K562 (cell line): Measurements from ENCODE around the gene RERE. TPM values are rescaled to one million over a fixed set of nuclear protein-coding genes. Genes with fewer than 3 reads are reported as not detected.

Experiments used
- ATAC-seq: fragments of 200-7000 bp; cut with Tn5 transposase; 3 replicates; pipeline ENCODE4 v1.9.1; 2020; ENCODE audit warnings: moderate library complexity
- BruUV-seq: library from RNA; stranded (reverse); fragments of 400-500 nt; replicated peaks from 2 replicates; lab custom pipeline; 2021; lab: Mats Ljungman, UMichigan
- CTCF ChIA-PET: fragments of 300-600 bp; formaldehyde crosslinking; extraction: SDS; loops from one replicate; lab custom pipeline; 2021; ENCODE audit warnings: low intra/inter-chr PET ratio; lab: Yijun Ruan, JAX
- POLR2A ChIA-PET: fragments of 300-600, 350-650 bp; sonication (Branson Sonifier 250); formaldehyde crosslinking; extraction: SDS; loops from one replicate; lab custom pipeline; 2021; ENCODE audit warnings: antibody characterized with exemption, inconsistent platforms; lab: Yijun Ruan, JAX
- DNase-seq, 4 experiments: peaks; one replicate each; pipeline versions ENCODE4 v3.0.0 to v3.0.0-alpha.2; 2011 to 2018; ENCODE audit warnings: low spot score in 3 of 4, mixed read lengths in 3 of 4; ENCODE audit errors: extremely low read depth in 1 of 4
- FAIRE-seq: peaks from 2 replicates; lab custom pipeline; 2011; peaks lifted over from hg19 to GRCh38; lab: Jason Lieb, UNC
- H2AFZ ChIP-seq: 2 replicates; pipeline ENCODE4 v1.6.0; 2011; ENCODE audit warnings: low read depth, low read length, control low read depth, inconsistent platforms
- H3K27ac ChIP-seq: fragments of 200-600 bp; 3 replicates; pipeline ENCODE4 v1.8.0; 2011; ENCODE audit warnings: low read depth, mild to moderate bottlenecking, control low read depth, inconsistent platforms, low read length, moderate library complexity, mixed read lengths; ENCODE audit errors: extremely low read depth
- H3K27me3 ChIP-seq, 2 experiments: fragments of 300-600 bp in 1 of 2; 2 replicates in 1 of 2; 3 replicates in 1 of 2; pipeline versions ENCODE4 v1.6.0 to v1.8.0; 2011; ENCODE audit warnings: inconsistent platforms in 2 of 2, low read length in 2 of 2, mild to moderate bottlenecking in 1 of 2, mixed read lengths in 1 of 2, moderate library complexity in 1 of 2; ENCODE audit not compliant: control insufficient read depth in 2 of 2, insufficient read depth in 2 of 2
- H3K36me3 ChIP-seq: fragments of 300-600 bp; 3 replicates; pipeline ENCODE4 v1.8.0; 2011; ENCODE audit warnings: mild to moderate bottlenecking, low read length, inconsistent platforms; ENCODE audit not compliant: control insufficient read depth, insufficient read depth
- H3K4me1 ChIP-seq, 2 experiments: fragments of 200-600 bp in 1 of 2; replicated peaks in 1 of 2; 2 replicates in 1 of 2; 3 replicates in 1 of 2; pipeline versions ENCODE4 v1.5.1 to v1.8.0; 2011; ENCODE audit warnings: inconsistent platforms in 2 of 2, low read length in 2 of 2, mild to moderate bottlenecking in 1 of 2, mixed read lengths in 1 of 2, moderate library complexity in 1 of 2; ENCODE audit not compliant: control insufficient read depth in 2 of 2, insufficient read depth in 2 of 2
- H3K4me2 ChIP-seq: 2 replicates; pipeline ENCODE4 v1.6.1; 2011; ENCODE audit warnings: low read length, control low read depth, inconsistent platforms, mixed read lengths; ENCODE audit not compliant: insufficient read depth
- H3K4me3 ChIP-seq: fragments of 200-600 bp; sonication (generic), shearing (Covaris generic); 2 replicates; pipeline ENCODE4 v1.5.1; 2016; ENCODE audit warnings: control low read depth, inconsistent platforms
- H3K79me2 ChIP-seq: fragments of 200-600 bp; 3 replicates; pipeline ENCODE4 v1.8.0; 2011; ENCODE audit warnings: low read length, inconsistent platforms; ENCODE audit not compliant: control insufficient read depth, insufficient read depth
- H3K9ac ChIP-seq, 2 experiments: 2 replicates each; pipeline versions ENCODE4 v1.6.0 to v1.6.1; 2011; ENCODE audit warnings: low read depth in 2 of 2, low read length in 2 of 2, control low read depth in 1 of 2, inconsistent platforms in 1 of 2, mild to moderate bottlenecking in 1 of 2, mixed read lengths in 1 of 2; ENCODE audit not compliant: insufficient read depth in 1 of 2
- H3K9me1 ChIP-seq: one replicate; pipeline ENCODE4 v1.6.0; 2011; ENCODE audit warnings: inconsistent platforms, mild to moderate bottlenecking, low read length, moderate library complexity; ENCODE audit not compliant: control insufficient read depth, insufficient read depth
- H3K9me3 ChIP-seq: replicated peaks from 2 replicates; pipeline ENCODE4 v1.5.1; 2011; ENCODE audit warnings: low read depth, low read length, inconsistent platforms; ENCODE audit not compliant: control insufficient read depth, insufficient read depth
- H4K20me1 ChIP-seq: replicated peaks from 2 replicates; pipeline ENCODE4 v1.6.1; 2011; ENCODE audit warnings: low read length, inconsistent platforms, mixed read lengths; ENCODE audit not compliant: control insufficient read depth, insufficient read depth
- EP400 ChIP-seq: fragments of 450-650 bp; IDR thresholded peaks from 2 replicates; pipeline ENCODE4 v1.6.1; 2017; ENCODE audit warnings: antibody characterized with exemption, mild to moderate bottlenecking, moderate library complexity
- ETV6 ChIP-seq, 3 experiments: fragments of 150-350 bp in 1 of 3; sonication (generic) in 1 of 3; formaldehyde crosslinking in 1 of 3; IDR thresholded peaks; 2 replicates each; pipeline versions ENCODE4 v1.6.1 to v1.8.0; 2014 to 2022; ENCODE audit warnings: borderline replicate concordance in 2 of 3, low read depth in 2 of 3, antibody characterized with exemption in 1 of 3, low read length in 1 of 3, mild to moderate bottlenecking in 1 of 3, missing genetic modification reagents in 1 of 3
- HIVEP1 ChIP-seq: fragments of 250-450 bp; sonication (Bioruptor Pico); IDR thresholded peaks from 2 replicates; pipeline ENCODE4 v1.4.0; 2020; ENCODE audit warnings: mild to moderate bottlenecking
- NFYB ChIP-seq: IDR thresholded peaks from 2 replicates; pipeline ENCODE4 v1.6.1; 2011; ENCODE audit warnings: mild to moderate bottlenecking, moderate library complexity; ENCODE audit not compliant: insufficient read length; ENCODE audit errors: extremely low read depth
- NONO ChIP-seq, 2 experiments: fragments of 200-400 bp in 1 of 2; fragments of 450-650 bp in 1 of 2; formaldehyde crosslinking in 1 of 2; IDR thresholded peaks; 2 replicates each; pipeline ENCODE4 v1.6.1; 2017; ENCODE audit warnings: low read depth in 2 of 2, mild to moderate bottlenecking in 2 of 2, moderate library complexity in 2 of 2, low read length in 1 of 2
- PHF20 ChIP-seq: fragments of 450-650 bp; IDR thresholded peaks from 2 replicates; pipeline ENCODE4 v1.6.1; 2018; ENCODE audit not compliant: partially characterized antibody
- SIN3A ChIP-seq, 2 experiments: fragments of 150-350 bp in 1 of 2; IDR thresholded peaks; 2 replicates each; pipeline ENCODE4 v1.6.1; 2011 to 2016; ENCODE audit warnings: borderline replicate concordance in 2 of 2, low read depth in 2 of 2, low read length in 2 of 2, mild to moderate bottlenecking in 2 of 2, moderate library complexity in 2 of 2; ENCODE audit not compliant: control insufficient read depth in 1 of 2
- SP2 ChIP-seq: IDR thresholded peaks from 2 replicates; pipeline ENCODE4 v1.6.1; 2011; ENCODE audit warnings: mild to moderate bottlenecking, low read depth, low read length, moderate library complexity; ENCODE audit not compliant: poor library complexity, severe bottlenecking; ENCODE audit errors: extremely low read depth
- SRF ChIP-seq, 2 experiments: fragments of 250-450, 450-650 bp in 1 of 2; sonication (Bioruptor Pico) in 1 of 2; sonication (generic) in 1 of 2; formaldehyde crosslinking; IDR thresholded peaks; 2 replicates each; pipeline versions ENCODE4 v1.5.0 to v1.5.1; 2020 to 2022; ENCODE audit warnings: mild to moderate bottlenecking in 1 of 2, missing genetic modification reagents in 1 of 2
- ZBED1 ChIP-seq: IDR thresholded peaks from 2 replicates; pipeline ENCODE4 v1.6.1; 2014
- ZNF121 ChIP-seq: sonication (generic); formaldehyde crosslinking; conservative IDR thresholded peaks from 2 replicates; pipeline ENCODE4 v1.8.0; 2022; ENCODE audit warnings: missing genetic modification reagents
- ZNF79 ChIP-seq: fragments of 250-450 bp; sonication (Bioruptor Pico); IDR thresholded peaks from 2 replicates; pipeline ENCODE4 v1.4.0; 2020; ENCODE audit warnings: low read depth, mild to moderate bottlenecking, moderate library complexity
- WGBS: fragments of 100-300 bp; shearing (Covaris generic); methylation state at CpG from one replicate; pipeline ENCODE4 v1.1.6; 2016; ENCODE audit warnings: low coverage, mixed read lengths; ENCODE audit not compliant: insufficient coverage; ENCODE audit errors: missing lambda C conversion rate; 5-methylcytosine and 5-hydroxymethylcytosine counted together
- in situ Hi-C: fragments of 300-500 bp; cut with MboI; formaldehyde crosslinking; loops from 4 replicates; pipeline ENCODE4 v1.15.0; 2018; ENCODE audit warnings: inconsistent platforms, mixed read lengths
- intact Hi-C: fragments of 100-400 bp; cut with micrococcal nuclease; formaldehyde crosslinking; loops from 2 replicates; pipeline ENCODE4 v1.14.2; 2022
- polyA plus RNA-seq, 8 experiments: library from polyadenylated mRNA; depleted of rRNA in 4 of 8; stranded (reverse) in 5 of 8; unstranded in 3 of 8; fragments of >200 nt; fragmentation: Nextera tagmentation in 2 of 8; fragmentation: Illumina TruSeq in 1 of 8; extraction: Ambion mirVana in 2 of 8; extraction: Trizol in 1 of 8; gene quantifications; 2 replicates each; pipeline versions ENCODE4 v1.2.1 to v1.2.3, GENCODE V29; 2011 to 2014; ENCODE audit warnings: inconsistent platforms in 1 of 8, missing spikeins in 1 of 8
- total RNA-seq, 7 experiments: library from RNA; depleted of rRNA in 6 of 7; stranded (reverse); fragments of >200 nt in 6 of 7; fragmentation: Illumina TruSeq in 2 of 7; extraction: Trizol in 2 of 7; gene quantifications; 2 replicates each; pipeline versions ENCODE4 v1.2.1 to v1.2.3, GENCODE V29; 2011 to 2021; ENCODE audit warnings: low replicate concordance in 1 of 7
- TF ChIP-seq, protein P1 (sequence below): sonication (generic); formaldehyde crosslinking; IDR thresholded peaks from 2 replicates; pipeline ENCODE4 v1.8.0; 2022; ENCODE audit warnings: mild to moderate bottlenecking, missing genetic modification reagents
- TF ChIP-seq, protein P2 (sequence below): IDR thresholded peaks from 2 replicates; pipeline ENCODE4 v1.6.1; 2014; ENCODE audit warnings: antibody characterized with exemption
- TF ChIP-seq, protein P3 (sequence below): fragments of 450-650 bp; formaldehyde crosslinking; IDR thresholded peaks from 2 replicates; pipeline ENCODE4 v1.4.0; 2020; ENCODE audit warnings: mild to moderate bottlenecking

The RERE gene
- total and polyA plus RNA-seq, 9 of the 15 experiments (the other 6 are each of a cell fraction or from before 2014, with no cell fraction given) = 3.0 to 51.5 (median 13.4) TPM

DNA sequence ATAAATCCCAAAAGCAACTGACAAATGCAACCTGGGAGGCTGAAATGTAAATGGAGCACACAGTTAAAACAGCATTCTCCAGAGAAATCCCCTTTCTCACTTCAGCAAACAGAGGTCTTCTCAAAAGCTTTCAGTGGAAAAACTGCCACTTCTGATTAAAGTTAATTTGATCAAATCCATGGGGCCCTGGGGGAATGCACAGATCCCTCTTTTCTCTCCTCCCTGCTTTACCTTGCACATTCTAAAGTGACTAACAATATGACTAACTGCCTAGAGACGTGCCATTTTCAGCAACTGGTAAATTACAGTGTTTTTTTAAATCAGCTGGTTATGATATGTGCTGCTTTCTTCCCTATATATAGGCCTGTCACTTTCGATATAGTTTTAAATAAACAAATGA lies 142.5 kb downstream of the RERE start:
- DNase-seq (no peak), ATAC-seq (no peak), FAIRE-seq (no peak)
- no peaks in the 10 kb centered on the region for H3K27me3 ChIP-seq
- ChIA-PET POLR2A (interaction anchor here (1.0 to 1.2 kb wide), 2 partner anchors 26 to 32 kb away, joined by 3 read pairs; no protein-coding TSS in a partner anchor), CTCF (no interaction called here)
- H3K9ac ChIP-seq = no peak overlapping the region
- H3K79me2 ChIP-seq = peaks cover 70% of the 10 kb centered on the region
- no peak overlapping the region for H3K4me3 ChIP-seq
- TF ChIP-seq SRF (CRISPR knock-in tag; IDR thresholded peaks at IDR 0.05) (no peak), NONO (IDR thresholded peaks at IDR 0.05; ENCODE audit: low read depth in 2 of 2, low read length in 1 of 2) (no peak), NFYB (no peak), ZBED1 (no peak), ZNF121 (no peak), ETV6 (IDR thresholded peaks at IDR 0.05; ENCODE audit: borderline replicate concordance in 1 of 2, low read depth in 2 of 2, low read length in 1 of 2) (no peak), ETV6 (CRISPR knock-in tag; IDR thresholded peaks at IDR 0.05; ENCODE audit: borderline replicate concordance) (no peak), ZNF79 (CRISPR knock-in tag) (no peak), SIN3A (IDR thresholded peaks at IDR 0.05; ENCODE audit: borderline replicate concordance in 2 of 2, control insufficient read depth in 1 of 2, low read depth in 2 of 2, low read length in 2 of 2) (no peak), EP400 (no peak), SP2 (no peak), HIVEP1 (no peak), PHF20 (no peak)
- TF ChIP-seq, protein P1, sequence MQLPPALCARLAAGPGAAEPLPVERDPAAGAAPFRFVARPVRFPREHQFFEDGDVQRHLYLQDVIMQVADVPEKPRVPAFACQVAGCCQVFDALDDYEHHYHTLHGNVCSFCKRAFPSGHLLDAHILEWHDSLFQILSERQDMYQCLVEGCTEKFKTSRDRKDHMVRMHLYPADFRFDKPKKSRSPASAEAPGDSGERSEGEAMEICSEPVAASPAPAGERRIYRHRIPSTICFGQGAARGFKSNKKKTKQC (CRISPR knock-in tag) = no peak
- TF ChIP-seq, protein P2, sequence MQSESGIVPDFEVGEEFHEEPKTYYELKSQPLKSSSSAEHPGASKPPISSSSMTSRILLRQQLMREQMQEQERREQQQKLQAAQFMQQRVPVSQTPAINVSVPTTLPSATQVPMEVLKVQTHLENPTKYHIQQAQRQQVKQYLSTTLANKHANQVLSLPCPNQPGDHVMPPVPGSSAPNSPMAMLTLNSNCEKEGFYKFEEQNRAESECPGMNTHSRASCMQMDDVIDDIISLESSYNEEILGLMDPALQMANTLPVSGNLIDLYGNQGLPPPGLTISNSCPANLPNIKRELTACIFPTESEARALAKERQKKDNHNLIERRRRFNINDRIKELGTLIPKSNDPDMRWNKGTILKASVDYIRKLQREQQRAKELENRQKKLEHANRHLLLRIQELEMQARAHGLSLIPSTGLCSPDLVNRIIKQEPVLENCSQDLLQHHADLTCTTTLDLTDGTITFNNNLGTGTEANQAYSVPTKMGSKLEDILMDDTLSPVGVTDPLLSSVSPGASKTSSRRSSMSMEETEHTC = no peak
- TF ChIP-seq, protein P3, sequence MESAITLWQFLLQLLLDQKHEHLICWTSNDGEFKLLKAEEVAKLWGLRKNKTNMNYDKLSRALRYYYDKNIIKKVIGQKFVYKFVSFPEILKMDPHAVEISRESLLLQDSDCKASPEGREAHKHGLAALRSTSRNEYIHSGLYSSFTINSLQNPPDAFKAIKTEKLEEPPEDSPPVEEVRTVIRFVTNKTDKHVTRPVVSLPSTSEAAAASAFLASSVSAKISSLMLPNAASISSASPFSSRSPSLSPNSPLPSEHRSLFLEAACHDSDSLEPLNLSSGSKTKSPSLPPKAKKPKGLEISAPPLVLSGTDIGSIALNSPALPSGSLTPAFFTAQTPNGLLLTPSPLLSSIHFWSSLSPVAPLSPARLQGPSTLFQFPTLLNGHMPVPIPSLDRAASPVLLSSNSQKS (CRISPR knock-in tag) = no peak
- H3K36me3 ChIP-seq = no peaks in the 10 kb centered on the region; the same call in 2 of the 3 replicates
- peaks cover 0 to 17% of the 10 kb centered on the region in 2 experiments; a peak in 2 of 5 replicates for H3K4me1 ChIP-seq
- H3K27ac ChIP-seq = no peak overlapping the region
- intact Hi-C loops = no loop called here
- H3K4me2 ChIP-seq = no peak overlapping the region
- no peaks in the 10 kb centered on the region for H3K9me1 ChIP-seq
- no peaks in the 10 kb centered on the region for H3K9me3 ChIP-seq
- WGBS = 39% methylated on average over 2 of the region's 2 CpGs
- BruUV-seq = no TSS peak
- H4K20me1 ChIP-seq = peaks cover 39% of the 10 kb centered on the region
- in situ Hi-C loops = loop anchor here (5.0 kb wide), 1 partner anchor 108 kb away; no protein-coding TSS in a partner anchor
- H2AFZ ChIP-seq = no peak overlapping the region
